ENCODE data around the gene ICAM4. TPM values are rescaled to one million over a fixed set of nuclear protein-coding genes. Genes with fewer than 3 reads are reported as not detected.
A peak's percentile ranks its signal among the peaks of the same experiment; 100 is the strongest.

The ICAM4 gene
- total and polyA plus RNA-seq, 2 of the 13 experiments (the other 11 are each of a cell fraction or from before 2014, with no cell fraction given), result 2.9 to 4.0 TPM

DNA sequence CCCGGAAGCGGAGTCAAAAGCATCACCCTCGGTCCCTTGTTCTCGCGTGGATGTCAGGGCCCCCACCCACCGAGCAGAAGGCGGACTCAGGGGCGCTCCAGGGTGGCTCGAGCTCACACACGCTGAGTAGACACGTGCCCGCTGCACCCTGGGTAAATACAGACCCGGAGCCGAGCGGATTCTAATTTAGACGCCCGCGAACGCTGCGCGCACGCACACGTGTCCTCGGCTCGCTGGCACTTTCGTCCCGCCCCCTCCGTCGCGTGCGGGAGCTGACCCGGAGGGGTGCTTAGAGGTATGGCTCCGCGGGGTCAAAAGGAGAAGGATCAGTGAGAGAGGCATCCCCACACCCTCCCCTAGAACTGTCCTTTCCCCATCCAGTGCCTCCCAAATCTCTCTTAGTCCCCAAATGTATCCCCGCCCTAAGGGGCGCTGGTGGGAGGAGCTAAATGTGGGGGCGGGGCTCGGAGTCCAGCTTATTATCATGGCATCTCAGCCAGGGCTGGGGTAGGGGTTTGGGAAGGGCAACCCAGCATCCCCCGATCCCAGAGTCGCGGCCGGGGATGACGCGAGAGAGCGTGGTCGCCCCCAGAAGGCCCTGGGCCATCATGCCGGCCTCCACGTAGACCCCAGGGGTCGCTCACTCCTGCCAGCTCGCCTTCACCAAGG, 2.5 kb downstream of the ICAM4 start (continued):
- TF ChIP-seq ZNF646 (CRISPR knock-in tag; IDR thresholded peaks at IDR 0.05), result no peak
- peak; percentile 30; the same call in 1 of the 2 replicates for TF ChIP-seq ZNF441 (CRISPR knock-in tag; IDR thresholded peaks at IDR 0.05; ENCODE audit: borderline replicate concordance)
- TF ChIP-seq, protein P1, sequence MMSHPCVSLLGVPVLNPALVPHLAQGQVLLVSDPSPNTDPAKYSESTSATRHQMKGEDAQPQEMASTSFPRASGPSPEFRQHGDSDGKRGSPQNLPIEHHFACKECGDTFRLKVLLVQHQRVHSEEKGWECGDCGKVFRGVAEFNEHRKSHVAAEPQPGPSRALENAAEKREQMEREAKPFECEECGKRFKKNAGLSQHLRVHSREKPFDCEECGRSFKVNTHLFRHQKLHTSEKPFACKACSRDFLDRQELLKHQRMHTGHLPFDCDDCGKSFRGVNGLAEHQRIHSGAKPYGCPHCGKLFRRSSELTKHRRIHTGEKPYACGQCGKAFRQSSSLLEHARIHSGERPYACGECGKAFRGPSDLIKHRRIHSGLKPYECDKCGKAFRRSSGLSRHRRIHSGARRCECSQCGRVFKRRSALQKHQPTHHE (CRISPR knock-in tag; IDR thresholded peaks at IDR 0.05; ENCODE audit: borderline replicate concordance), result no peak
- peak; percentile 55; the same call in 1 of the 2 replicates for TF ChIP-seq GMEB1 (CRISPR knock-in tag; IDR thresholded peaks at IDR 0.05; ENCODE audit: borderline replicate concordance)
- TF ChIP-seq, protein P2, sequence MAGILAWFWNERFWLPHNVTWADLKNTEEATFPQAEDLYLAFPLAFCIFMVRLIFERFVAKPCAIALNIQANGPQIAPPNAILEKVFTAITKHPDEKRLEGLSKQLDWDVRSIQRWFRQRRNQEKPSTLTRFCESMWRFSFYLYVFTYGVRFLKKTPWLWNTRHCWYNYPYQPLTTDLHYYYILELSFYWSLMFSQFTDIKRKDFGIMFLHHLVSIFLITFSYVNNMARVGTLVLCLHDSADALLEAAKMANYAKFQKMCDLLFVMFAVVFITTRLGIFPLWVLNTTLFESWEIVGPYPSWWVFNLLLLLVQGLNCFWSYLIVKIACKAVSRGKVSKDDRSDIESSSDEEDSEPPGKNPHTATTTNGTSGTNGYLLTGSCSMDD (CRISPR knock-in tag; IDR thresholded peaks at IDR 0.05), result no peak
- TF ChIP-seq IRF1 (CRISPR knock-in tag; IDR thresholded peaks at IDR 0.05; ENCODE audit: low read depth), result no peak
- 0 out of 2 replicates have a peak, but pooled peaks have one; percentile 4 for TF ChIP-seq ZBTB3 (CRISPR knock-in tag; IDR thresholded peaks at IDR 0.05; ENCODE audit: borderline replicate concordance, low read depth)
- TF ChIP-seq SMAD3 (CRISPR knock-in tag; IDR thresholded peaks at IDR 0.05), result no peak
- TF ChIP-seq GLI4 (CRISPR knock-in tag; IDR thresholded peaks at IDR 0.05; ENCODE audit: borderline replicate concordance), result 0 out of 2 replicates have a peak, but pooled peaks have one; percentile 68
- TF ChIP-seq, protein P3, sequence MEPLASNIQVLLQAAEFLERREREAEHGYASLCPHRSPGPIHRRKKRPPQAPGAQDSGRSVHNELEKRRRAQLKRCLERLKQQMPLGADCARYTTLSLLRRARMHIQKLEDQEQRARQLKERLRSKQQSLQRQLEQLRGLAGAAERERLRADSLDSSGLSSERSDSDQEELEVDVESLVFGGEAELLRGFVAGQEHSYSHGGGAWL (CRISPR knock-in tag; IDR thresholded peaks at IDR 0.05), result peak; percentile 54
- peak; percentile 75; the same call in 1 of the 2 replicates for TF ChIP-seq KDM5B (CRISPR knock-in tag; IDR thresholded peaks at IDR 0.05; ENCODE audit: borderline replicate concordance)
- TF ChIP-seq KDM2A (CRISPR knock-in tag; IDR thresholded peaks at IDR 0.05; ENCODE audit: borderline replicate concordance, low read depth), result no peak
- peak; percentile 80 for TF ChIP-seq ZNF605 (CRISPR knock-in tag; IDR thresholded peaks at IDR 0.05)
- no peak for TF ChIP-seq NCOA1 (CRISPR knock-in tag; IDR thresholded peaks at IDR 0.05)
